Activated CD8-positive, alpha-beta memory T cell treated with anti-CD3 and anti-CD28 coated beads, Interleukin-2, amount 50 U/mL, for 1 hour (primary cell): ENCODE results near the gene DAB1.

ENCODE experiments used
- DNase-seq: peaks from one replicate; pipeline ENCODE4 v3.0.0-alpha.2; 2020; ENCODE audit errors: extremely low read depth

DAB1 gene

GRCh38 chr1:57411262-57411661 is 12.6 kb downstream of the DAB1 start:
- DNase-seq: no peak

DNA sequence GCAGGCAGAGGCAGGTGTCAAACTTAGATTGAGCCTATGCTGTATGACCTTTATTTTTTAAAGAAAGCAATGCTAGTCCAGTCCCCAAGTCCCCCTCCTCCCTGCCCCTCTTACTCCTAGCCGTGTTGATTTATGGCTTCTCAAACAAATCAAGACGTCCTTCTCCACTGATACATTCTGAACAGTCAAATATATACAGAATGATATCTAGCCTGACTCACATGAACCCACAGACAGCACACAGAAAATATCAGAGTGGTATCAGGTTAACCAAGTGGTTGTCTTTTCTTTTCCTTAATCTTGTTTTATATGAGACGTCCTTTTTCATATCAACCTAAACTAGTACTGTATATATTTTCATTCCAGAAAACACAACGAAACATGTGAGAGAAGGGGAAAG is 13.4 kb downstream of the DAB1 start:
- no peak for DNase-seq

- DNase-seq: no peak
Measured at GRCh38 chr1:57407928-57408327, 15.9 kb downstream of the DAB1 start.

- no peak for DNase-seq
Measured at GRCh38 chr1:57406428-57406970, 17.4 kb downstream of the DAB1 start.

DNA sequence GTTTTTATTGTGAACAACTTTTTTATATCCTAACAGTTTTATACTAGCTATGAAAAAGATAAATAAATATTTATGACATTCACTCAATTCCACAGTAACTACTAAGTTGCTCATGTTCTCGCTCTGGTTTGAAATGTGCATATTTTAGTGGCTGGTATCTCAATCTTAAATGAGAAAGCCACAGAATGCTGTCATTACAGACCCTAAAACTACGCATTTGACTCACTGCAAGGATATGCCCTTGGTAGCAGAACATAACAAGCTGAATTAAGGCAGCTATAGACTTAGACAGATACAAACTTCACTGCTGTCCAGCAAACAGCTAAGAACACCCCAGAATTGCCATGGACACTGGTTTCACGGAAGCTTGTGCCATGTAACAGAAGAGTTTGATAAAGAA is 19.0 kb downstream of the DAB1 start:
- DNase-seq: no peak

DNA sequence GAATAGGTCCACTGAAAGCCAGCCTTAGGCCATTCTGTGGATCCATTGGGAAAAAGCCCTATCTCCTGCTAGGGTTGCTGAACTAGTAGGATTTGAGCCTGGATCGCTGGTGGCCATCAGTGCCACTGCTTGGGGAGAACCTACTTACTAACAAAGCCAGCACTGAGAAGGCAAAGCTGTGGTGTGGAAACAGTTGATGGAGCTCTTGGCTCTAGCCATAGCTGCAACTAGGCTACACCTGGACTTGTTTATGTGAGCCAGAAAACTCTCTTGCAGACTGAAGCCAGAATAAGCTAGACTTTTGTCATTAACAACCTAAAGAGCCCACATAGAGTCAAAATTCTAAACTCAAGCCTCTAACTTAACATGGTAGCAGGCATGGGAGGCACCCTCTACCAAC is 20.7 kb downstream of the DAB1 start:
- DNase-seq: no peak

GRCh38 chr1:57401671-57402070 is 22.2 kb downstream of the DAB1 start:
- no peak for DNase-seq

DNA sequence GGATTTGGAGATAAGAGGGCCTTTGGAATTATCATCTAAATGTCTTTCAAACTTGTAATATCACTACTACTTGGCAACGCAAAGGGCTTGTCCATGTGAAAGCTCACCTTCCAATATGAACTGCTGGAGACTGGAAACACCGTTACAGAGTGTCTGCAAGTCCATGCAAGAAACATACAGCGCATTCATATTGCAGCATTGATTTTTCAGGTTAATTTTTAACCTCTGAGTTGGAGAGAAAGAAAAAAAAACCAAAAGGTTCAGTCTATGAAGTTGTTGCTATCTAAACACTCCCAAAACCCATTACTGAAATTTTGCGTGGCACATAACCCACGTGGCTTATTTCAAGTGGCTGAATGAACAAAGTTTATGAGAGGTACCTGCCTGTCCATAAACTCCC is 23.8 kb downstream of the DAB1 start:
- DNase-seq: no peak

DNA sequence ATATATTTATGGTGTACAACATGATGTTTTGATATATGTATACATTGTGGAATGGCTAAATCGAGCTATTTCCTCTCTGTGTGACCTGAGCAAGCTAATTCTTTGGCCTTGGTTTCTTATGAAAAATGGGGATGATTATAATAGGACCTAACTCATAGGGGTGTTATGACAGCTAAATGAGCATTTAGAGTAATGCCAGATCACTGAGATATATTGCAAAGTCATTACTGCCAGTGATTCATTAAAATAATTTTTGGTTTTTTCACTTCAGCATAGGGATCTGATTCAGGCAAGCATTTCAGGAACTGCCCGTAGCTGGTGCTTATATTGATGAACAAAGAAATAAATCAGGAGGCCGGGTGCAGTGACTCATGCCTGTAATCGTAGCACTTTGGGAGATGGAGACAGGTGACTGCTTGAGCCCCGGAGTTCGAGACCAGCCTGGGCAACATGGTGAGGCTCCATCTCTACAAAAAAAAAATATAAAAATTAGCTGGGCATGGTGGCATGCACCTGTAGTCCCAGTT is 30.7 kb downstream of the DAB1 start:
- no peak for DNase-seq

DNA sequence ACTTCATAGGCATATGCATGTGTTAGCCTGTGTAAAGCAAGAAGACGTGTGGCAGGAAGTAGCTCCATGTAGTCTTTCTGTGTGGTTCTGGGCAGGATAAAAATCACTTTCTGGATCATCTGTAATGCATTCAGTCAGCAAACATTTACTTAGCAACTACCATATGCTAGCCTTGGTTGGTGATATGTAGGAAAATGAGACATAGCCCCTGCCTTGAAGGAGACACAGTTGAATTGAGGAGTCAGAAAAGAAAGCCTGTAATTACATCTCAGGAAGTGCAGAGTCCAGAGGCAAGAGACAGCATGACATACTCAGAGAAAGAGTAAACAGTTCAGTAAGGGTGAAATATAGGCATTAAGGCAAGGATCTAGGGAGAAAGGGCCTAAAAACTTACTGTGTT is 38.5 kb downstream of the DAB1 start:
- DNase-seq: no peak

DNA sequence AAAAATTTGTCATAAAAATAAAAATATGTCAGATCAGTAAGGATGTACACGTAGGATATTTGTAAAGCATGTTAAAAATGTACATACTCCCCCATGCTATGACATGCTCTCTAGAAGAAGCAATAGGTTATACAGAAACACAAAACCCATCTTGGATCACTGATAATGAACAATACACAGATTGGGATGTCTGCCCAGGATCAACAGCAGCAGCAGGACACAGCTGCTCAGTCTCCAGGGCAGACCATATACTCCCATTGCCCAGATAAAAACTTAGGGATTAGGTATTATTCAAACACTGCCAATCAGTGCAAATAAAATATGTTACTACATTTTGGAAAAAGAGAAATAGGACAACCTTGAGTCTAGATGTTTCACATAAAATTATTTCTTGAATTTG is 39.0 kb downstream of the DAB1 start:
- DNase-seq: no peak

DNA sequence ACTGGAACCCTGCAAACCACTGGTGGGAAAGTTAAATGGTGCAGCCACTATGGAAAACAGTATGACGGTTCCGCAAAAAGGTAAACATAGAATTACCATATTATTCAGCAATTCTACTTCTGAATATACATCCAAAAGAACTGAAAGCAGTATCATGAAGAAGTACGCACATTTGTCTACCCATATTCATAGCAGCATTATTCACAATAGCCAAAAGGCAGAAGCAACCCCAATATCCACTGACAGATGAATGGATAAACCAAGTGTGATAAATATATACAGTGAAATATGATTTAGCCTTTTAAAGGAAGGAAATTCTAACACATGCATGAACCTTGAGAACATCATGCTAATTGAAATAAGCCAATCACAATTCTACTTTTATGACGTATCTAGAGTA is 39.6 kb downstream of the DAB1 start:
- no peak for DNase-seq

DNA sequence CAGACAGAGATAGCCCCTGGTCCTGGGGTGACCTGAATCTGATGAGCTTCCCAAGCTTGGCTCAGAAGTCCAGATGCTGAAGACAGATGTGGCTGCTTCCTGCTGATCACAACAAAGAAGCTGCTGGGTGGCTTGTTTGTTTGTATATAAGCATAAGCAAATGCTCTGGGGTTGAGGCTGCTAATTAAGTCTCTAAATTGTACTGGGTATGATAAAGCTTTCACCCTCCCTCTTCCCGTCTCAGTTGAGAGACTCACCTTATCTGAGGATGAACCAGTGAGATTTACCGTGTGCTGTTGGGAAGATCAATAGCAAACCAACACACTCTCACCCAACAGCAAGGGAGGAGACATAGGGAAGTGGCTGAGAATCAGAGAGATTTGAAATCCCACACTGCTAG is 42.0 kb downstream of the DAB1 start:
- no peak for DNase-seq

- DNase-seq: no peak
Measured at GRCh38 chr1:57381426-57381825, 42.4 kb downstream of the DAB1 start.

DNA sequence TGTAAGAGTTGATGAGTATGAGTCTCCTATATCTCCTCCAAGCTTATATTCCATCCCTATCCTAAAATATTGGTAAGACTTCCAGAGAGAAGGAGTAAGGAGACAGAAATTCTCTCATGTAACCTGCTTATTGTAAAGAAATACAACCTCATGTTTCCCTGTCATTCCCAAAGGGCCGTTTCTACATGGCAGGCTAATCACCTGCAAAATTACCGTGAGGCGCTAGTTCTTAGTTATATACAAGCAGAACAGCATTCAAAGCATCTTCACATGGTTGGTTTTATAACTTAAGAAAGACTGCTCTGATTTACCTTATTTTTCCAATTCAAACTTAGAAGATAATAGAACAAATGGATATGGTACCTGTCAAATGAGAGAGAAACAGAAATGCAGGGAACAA is 42.9 kb downstream of the DAB1 start:
- DNase-seq: no peak

DNA sequence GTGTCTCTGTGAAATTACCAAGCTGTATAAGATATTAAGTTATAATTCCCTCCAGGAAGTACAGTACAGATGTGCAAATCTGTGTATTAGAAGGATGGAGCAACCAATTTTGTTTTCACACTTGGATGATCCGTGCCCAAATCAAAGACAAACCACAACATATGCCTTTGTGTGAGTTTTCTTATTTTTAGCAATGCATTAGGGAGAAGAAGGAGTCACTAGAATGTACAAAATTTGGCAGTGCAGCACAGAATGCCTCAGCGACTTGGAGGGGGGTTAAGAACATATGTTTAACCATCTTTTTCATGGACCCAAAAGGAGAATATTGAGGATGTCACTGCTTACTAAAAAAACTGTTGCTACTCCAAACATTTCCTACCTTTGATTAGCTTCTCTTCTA is 45.3 kb downstream of the DAB1 start:
- no peak for DNase-seq

DNA sequence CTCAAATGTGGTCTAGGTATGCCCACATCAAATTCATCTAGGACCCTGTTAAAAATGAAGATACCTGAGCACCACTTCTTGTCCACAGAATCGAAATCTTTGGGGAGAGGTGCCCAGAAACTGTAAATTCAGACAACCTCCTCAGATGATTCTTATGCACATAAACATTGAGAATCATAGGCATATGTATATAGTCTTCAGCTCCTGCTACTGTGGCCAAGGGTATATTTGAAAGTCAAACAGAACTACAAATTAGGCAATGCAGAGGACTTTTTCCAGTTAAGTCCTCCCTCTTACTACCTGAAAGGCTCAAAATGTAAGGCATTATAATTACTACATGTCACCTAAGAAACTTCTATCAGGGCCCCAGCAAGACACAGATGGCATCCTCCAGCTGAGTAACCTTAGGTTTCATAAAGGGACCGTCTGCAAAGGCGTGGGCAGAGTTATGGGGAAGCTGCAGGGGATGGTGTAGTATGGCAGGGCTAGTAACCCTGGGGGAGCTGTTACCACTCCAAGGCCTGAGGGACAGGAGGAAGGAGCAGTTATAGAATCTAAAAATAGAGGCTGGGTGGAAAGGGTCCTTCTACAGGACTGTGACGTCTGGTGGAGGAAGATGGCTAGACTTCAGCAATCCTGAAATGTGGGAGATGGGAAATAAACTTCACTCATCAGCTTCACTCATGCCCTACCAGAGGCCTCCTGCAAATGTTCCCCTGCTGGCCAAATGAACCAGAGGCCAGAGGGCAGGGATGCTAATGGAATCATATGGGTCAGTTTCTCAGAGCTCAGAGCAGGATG is 46.3 kb downstream of the DAB1 start:
- no peak for DNase-seq

GRCh38 chr1:57376041-57376440 is 47.8 kb downstream of the DAB1 start:
- no peak for DNase-seq

DNA sequence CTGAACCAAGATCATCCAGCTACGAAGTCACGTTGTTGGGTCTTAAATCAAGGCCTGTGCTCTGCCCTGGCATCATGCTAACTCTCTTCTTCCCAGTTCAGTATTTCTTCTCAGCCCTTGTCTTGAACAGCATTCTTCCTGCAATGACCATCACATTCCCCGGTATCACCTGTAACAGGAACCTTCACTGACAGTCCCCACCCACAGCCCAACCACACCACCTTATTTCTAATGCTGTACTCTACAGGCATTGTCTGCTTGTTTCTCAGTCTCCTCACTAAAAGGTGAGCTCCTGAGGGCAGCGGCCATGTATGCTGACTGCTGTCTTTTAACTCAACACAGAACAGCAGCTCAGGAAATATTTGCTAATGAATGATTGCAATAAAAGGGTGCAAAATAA is 54.0 kb downstream of the DAB1 start:
- DNase-seq: no peak

- no peak for DNase-seq
Measured at GRCh38 chr1:57367945-57368344, 55.9 kb downstream of the DAB1 start.

GRCh38 chr1:57363643-57364042 is 60.2 kb downstream of the DAB1 start:
- DNase-seq: no peak

DNA sequence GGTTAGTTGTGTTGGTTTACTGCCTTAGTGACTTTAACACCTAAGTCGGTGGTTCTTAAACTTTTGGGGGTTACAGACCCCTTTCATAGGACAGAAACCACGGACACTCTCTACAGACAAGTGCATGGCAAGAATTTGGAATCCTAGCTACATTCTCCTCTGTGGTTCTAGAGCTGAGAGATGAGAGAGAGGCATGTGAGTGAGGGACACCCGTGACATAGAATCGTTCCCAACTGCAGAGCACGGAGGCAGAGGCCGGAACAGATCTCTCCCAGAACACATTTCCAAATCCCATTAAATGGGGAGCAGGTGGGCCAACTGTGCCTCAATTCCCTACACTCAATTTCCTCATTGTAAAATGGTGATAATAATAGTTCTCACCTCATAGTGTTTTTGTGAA is 60.7 kb downstream of the DAB1 start:
- no peak for DNase-seq

GRCh38 chr1:57362480-57362879 is 61.4 kb downstream of the DAB1 start:
- no peak for DNase-seq

GRCh38 chr1:57361516-57361915 is 62.3 kb downstream of the DAB1 start:
- no peak for DNase-seq
